Prostate gland (tissue), 2 donors: Measurements from ENCODE around the gene IGSF9. TPM values are rescaled to one million over a fixed set of nuclear protein-coding genes. Genes with fewer than 3 reads are reported as not detected.

ENCODE experiments used
- DNase-seq: peaks from one replicate; pipeline ENCODE4 v3.0.0-alpha.2; 2019; ENCODE audit warnings: low spot score
- H3K27ac ChIP-seq, 2 donors: fragments of 200-600 bp; sonication (generic); 2 replicates each; pipeline ENCODE4 v1.5.1; 2017 to 2019
- H3K27me3 ChIP-seq: fragments of 200-600 bp; sonication (generic); replicated peaks from 2 replicates; pipeline ENCODE4 v1.5.1; 2019; ENCODE audit not compliant: insufficient read depth
- H3K36me3 ChIP-seq, 2 donors: fragments of 200-600 bp; sonication (generic); 1 replicate in 1 of 2; 2 replicates in 1 of 2; pipeline versions ENCODE4 v1.5.1 to v1.8.1; 2017 to 2019
- H3K4me1 ChIP-seq: fragments of 200-600 bp; sonication (generic); replicated peaks from 2 replicates; pipeline ENCODE4 v1.5.1; 2019
- H3K4me3 ChIP-seq, 2 donors: fragments of 200-600 bp; sonication (generic); 2 replicates each; pipeline ENCODE4 v1.5.1; 2017 to 2019
- H3K9me3 ChIP-seq: fragments of 200-600 bp; sonication (generic); 2 replicates; pipeline ENCODE4 v1.5.1; 2017
- POLR2A ChIP-seq: fragments of 450-650 bp; IDR thresholded peaks from one replicate; pipeline ENCODE4 v1.6.1; 2016; ENCODE audit warnings: antibody characterized with exemption, mild to moderate bottlenecking
- POLR2AphosphoS5 ChIP-seq: sonication (generic); formaldehyde crosslinking; IDR thresholded peaks from one replicate; pipeline ENCODE4 v1.6.1; 2017; ENCODE audit warnings: antibody characterized with exemption
- WGBS: methylation state at CpG from one replicate; pipeline ENCODE4 v1.1.5; 2018; 5-methylcytosine and 5-hydroxymethylcytosine counted together
- intact Hi-C: fragments of 100-400 bp; cut with DNase I; formaldehyde crosslinking; loops from one replicate; pipeline ENCODE4 v1.14.2; 2022
- microRNA-seq: library from miRNA; unstranded; fragments of <30 nt; microRNA quantifications from one replicate; pipeline ENCODE4, GENCODE V29; 2016
- small RNA-seq, 2 donors: library from RNA; depleted of rRNA; stranded (forward); fragments of <200 nt; gene quantifications; one replicate each; pipeline ENCODE3, GENCODE V24; 2016
- total RNA-seq, 2 donors: library from RNA; depleted of rRNA; stranded (reverse); fragments of >200 nt; gene quantifications; one replicate each; pipeline ENCODE4 v1.1.0, GENCODE V29; 2016
- TF ChIP-seq, protein P1 (sequence below), 4 experiments: fragments of 200-600 bp in 2 of 4; fragments of 450-650 bp in 2 of 4; sonication (generic) in 2 of 4; IDR thresholded peaks; 1 replicate in 3 of 4; 2 replicates in 1 of 4; pipeline ENCODE4 v1.5.1; 2016 to 2019; ENCODE audit warnings: antibody characterized with exemption in 4 of 4, mild to moderate bottlenecking in 2 of 4, moderate library complexity in 2 of 4

IGSF9 gene
- total RNA-seq, 2 donors from 2014 or later, result 7.6 to 17.3 TPM

DNA sequence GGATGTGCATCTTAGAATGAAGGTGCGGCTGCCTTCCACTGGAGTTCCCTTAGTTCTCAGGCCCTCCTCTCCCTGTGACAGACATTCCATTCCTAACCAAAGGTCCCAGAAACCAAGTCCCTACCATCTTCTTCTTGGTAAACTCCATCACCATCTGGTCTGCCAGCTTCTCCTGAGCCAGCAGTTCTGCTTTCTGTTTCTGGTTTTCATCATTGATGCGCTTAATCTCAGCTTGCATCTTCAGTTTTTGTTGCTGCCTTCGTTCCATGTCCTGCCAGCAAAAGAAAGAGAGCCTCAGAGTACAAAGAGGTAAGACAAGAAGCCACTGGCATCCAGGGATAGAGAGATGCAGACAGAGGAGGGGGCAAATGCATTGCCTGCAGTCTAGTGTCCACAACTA, 65.0 kb downstream of the IGSF9 start:
- WGBS, result 81% methylated on average over 3 of the region's 3 CpGs

DNA sequence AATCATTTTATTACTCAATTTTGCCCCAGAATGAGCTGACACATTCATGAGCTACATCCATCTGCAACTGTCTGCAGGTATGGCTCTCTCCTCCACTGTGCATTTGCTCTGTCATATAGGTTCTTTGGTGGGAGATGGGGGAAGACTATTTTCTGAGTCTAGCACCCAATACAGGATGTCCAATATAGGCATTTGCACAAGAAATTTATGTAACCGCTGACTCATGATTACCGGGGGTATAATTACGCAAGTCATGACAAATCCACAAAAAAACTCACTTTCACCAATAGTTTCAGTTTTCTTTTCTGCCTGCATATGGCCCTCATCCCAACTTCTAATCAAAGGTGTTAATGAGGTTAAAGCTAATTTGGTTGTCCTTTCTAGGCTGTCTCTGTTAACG, 65.4 kb downstream of the IGSF9 start:
- intact Hi-C loops, result no loop called here
- TF ChIP-seq, protein P1, sequence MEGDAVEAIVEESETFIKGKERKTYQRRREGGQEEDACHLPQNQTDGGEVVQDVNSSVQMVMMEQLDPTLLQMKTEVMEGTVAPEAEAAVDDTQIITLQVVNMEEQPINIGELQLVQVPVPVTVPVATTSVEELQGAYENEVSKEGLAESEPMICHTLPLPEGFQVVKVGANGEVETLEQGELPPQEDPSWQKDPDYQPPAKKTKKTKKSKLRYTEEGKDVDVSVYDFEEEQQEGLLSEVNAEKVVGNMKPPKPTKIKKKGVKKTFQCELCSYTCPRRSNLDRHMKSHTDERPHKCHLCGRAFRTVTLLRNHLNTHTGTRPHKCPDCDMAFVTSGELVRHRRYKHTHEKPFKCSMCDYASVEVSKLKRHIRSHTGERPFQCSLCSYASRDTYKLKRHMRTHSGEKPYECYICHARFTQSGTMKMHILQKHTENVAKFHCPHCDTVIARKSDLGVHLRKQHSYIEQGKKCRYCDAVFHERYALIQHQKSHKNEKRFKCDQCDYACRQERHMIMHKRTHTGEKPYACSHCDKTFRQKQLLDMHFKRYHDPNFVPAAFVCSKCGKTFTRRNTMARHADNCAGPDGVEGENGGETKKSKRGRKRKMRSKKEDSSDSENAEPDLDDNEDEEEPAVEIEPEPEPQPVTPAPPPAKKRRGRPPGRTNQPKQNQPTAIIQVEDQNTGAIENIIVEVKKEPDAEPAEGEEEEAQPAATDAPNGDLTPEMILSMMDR (IDR thresholded peaks at IDR 0.05), result no peak
- TF ChIP-seq POLR2A, result no peak
- TF ChIP-seq POLR2AphosphoS5, result no peak
- no peaks in the 10 kb centered on the region for H3K36me3 ChIP-seq
- no peak for DNase-seq
- no peaks in the 10 kb centered on the region for H3K9me3 ChIP-seq
- no peaks in the 10 kb centered on the region for H3K4me1 ChIP-seq
- no peak overlapping the region for H3K4me3 ChIP-seq
- H3K27me3 ChIP-seq, result no peaks in the 10 kb centered on the region
- no peak overlapping the region for H3K27ac ChIP-seq
- WGBS, result 84% methylated on average over 4 of the region's 4 CpGs

More for the DNA sequence above, 65.0 kb downstream of the IGSF9 start:
- no peak overlapping the region for H3K27ac ChIP-seq
- no peak for DNase-seq
- H3K9me3 ChIP-seq, result no peaks in the 10 kb centered on the region
- intact Hi-C loops, result no loop called here
- no peak overlapping the region for H3K4me3 ChIP-seq
- H3K36me3 ChIP-seq, result no peaks in the 10 kb centered on the region
- H3K27me3 ChIP-seq, result no peaks in the 10 kb centered on the region
- TF ChIP-seq POLR2AphosphoS5, result no peak
- no peak for TF ChIP-seq POLR2A
- TF ChIP-seq, protein P1 (IDR thresholded peaks at IDR 0.05), result no peak
- H3K4me1 ChIP-seq, result no peaks in the 10 kb centered on the region

DNA sequence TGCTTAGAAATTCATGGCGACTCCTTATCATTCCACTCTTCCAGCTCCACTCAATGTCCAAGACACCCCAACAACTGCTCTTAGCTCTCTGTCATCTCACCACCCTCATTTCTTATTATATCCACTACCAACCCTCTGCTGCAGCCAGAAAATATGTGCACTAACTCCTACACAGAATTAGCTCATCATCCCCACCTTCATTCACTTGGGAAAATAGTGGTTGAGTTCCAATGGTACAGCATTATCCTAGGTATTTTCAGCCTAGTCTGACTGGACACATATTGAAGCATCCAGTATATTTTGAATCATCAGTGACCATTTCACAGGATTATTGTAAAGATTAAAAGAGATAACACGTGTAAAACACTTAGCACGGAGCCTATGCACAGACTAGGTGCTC, 66.3 kb downstream of the IGSF9 start:
- no peak for DNase-seq
- Histone ChIP-seq H3K27ac (no peak overlapping the region), H3K27me3 (no peaks in the 10 kb centered on the region), H3K9me3 (no peaks in the 10 kb centered on the region), H3K4me3 (no peak overlapping the region), H3K36me3 (no peaks in the 10 kb centered on the region), H3K4me1 (no peaks in the 10 kb centered on the region)
- TF ChIP-seq, protein P1 (IDR thresholded peaks at IDR 0.05), result no peak
- TF ChIP-seq POLR2A (no peak), POLR2AphosphoS5 (no peak)
- intact Hi-C loops, result no loop called here
- 78% methylated on average over 3 of the region's 3 CpGs for WGBS

DNA sequence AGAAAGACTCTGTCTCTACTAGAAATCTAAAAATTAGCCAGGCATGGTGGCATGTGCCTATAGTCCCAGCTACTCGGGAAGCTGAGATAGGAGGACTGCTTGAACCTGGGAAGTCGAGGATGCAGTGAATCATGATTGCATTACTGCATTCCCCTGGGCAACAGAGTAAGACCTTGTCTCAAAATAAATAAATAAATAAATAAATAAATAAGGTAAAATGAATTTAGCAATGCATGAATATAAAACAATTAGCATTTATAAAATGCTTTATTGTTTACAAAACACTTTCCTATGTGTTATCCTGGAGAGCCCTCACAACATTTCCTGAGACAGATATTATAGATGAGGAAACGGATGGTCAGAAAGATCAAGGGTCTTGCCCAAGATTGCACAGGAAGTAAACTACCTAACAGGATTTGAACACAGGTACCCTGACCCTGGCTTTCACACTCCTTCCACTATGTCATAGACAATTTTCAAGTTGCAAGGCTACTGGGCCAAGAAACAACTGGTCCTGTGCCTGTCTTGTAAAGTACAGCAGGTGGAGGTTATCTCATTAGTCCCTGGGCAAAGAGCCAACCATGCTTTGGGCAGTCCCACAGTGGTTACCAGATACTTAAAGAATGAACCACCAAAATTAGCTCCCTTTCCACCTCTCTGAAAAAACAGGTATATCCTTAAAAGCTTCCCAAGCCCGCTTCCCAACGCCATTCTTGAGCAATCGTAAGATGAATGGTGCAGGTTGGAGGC, 67.5 kb downstream of the IGSF9 start:
- WGBS, result 95% methylated on average over 6 of the region's 6 CpGs
- Histone ChIP-seq H3K36me3 (no peaks in the 10 kb centered on the region), H3K27ac (no peak overlapping the region), H3K4me3 (no peak overlapping the region), H3K27me3 (no peaks in the 10 kb centered on the region), H3K9me3 (no peaks in the 10 kb centered on the region), H3K4me1 (no peaks in the 10 kb centered on the region)
- DNase-seq, result no peak
- TF ChIP-seq POLR2A (no peak), POLR2AphosphoS5 (no peak)
- TF ChIP-seq, protein P1 (IDR thresholded peaks at IDR 0.05), result no peak
- intact Hi-C loops, result no loop called here

Small RNA genes lying within 50 kb of the gene (microRNA-seq; reads per million reads assigned to microRNA genes)
- not detected for gene MIR4259

Small RNA genes lying within 50 kb of the gene (small RNA-seq; reads per million reads assigned to genes)
- gene MIR4259, result 0 reads per million in 2 donors

Other genes with a start within 250 kb of the IGSF9 start
- gene CRP, start 231.0 kb downstream of the IGSF9 start, total RNA-seq, result under 1 TPM in 1 of 2 donors, not detected in 1; 0.55 TPM
- 10 to 100 TPM; 79.3 to 85.0 TPM for gene DUSP23, start 164.7 kb downstream of the IGSF9 start, total RNA-seq
- gene FCRL6, start 143.3 kb downstream of the IGSF9 start, total RNA-seq, result not detected
- gene SLAMF8, start 118.7 kb downstream of the IGSF9 start, total RNA-seq, result 1 to 10 TPM; 1.1 to 1.2 TPM
- not detected for gene VSIG8, start 83.0 kb downstream of the IGSF9 start, total RNA-seq
- gene CFAP45, start 45.4 kb downstream of the IGSF9 start, total RNA-seq, result 1 to 10 TPM in 1 of 2 donors, not detected in 1; 2.6 TPM
- gene TAGLN2, start 20.1 kb downstream of the IGSF9 start, total RNA-seq, result 100 to 1,000 TPM in 1 of 2 donors, 10 to 100 TPM in 1; 97.1 to 386 TPM
- gene SLAMF9, start 8.6 kb upstream of the IGSF9 start, total RNA-seq, result not detected
- gene PIGM, start 86.4 kb upstream of the IGSF9 start, total RNA-seq, result 1 to 10 TPM; 5.9 to 8.4 TPM
- not detected for gene KCNJ10, start 124.5 kb upstream of the IGSF9 start, total RNA-seq
- under 1 TPM in 1 of 2 donors, not detected in 1; 0.51 TPM for gene KCNJ9, start 135.9 kb upstream of the IGSF9 start, total RNA-seq
- 100 to 1,000 TPM in 1 of 2 donors, 10 to 100 TPM in 1; 35.9 to 101 TPM for gene IGSF8, start 153.0 kb upstream of the IGSF9 start, total RNA-seq
- 10 to 100 TPM; 14.8 to 69.0 TPM for gene ATP1A2, start 170.1 kb upstream of the IGSF9 start, total RNA-seq
- 1 to 10 TPM; 2.8 to 5.2 TPM for gene ATP1A4, start 206.0 kb upstream of the IGSF9 start, total RNA-seq
- gene CASQ1, start 245.0 kb upstream of the IGSF9 start, total RNA-seq, result 1 to 10 TPM; 1.2 to 3.0 TPM